ENCODE results near the gene TPMT. TPM values are rescaled to one million over a fixed set of nuclear protein-coding genes. Genes with fewer than 3 reads are reported as not detected.
"Not testable (repeated sequence)": the region's sequence is repeated elsewhere in the genome, so short reads cannot be mapped to it uniquely, and the experiment has no call there.

The TPMT gene
- total and polyA plus RNA-seq, 11 donors = 7.1 to 22.5 (median 13.7) TPM

GRCh38 chr6:18151801-18152200 is 3.1 kb downstream of the TPMT start:
- 74 to 81% (median 76%) methylated on average over 3 of the region's 3 CpGs for WGBS, 4 donors
- intact Hi-C loops (cut with DNase I) = loop anchor here in 2 of 10 donors (5.0 kb wide), 1 partner anchor 110 kb away; the partner anchor contains the start of gene DEK (in 2 of the 2)
- ATAC-seq = no peak
- Histone ChIP-seq H3K4me3 (no peak overlapping the region), H3K9me3 (no peaks in the 10 kb centered on the region), H3K36me3 (peaks cover 0 to 25% (median 17%) of the 10 kb centered on the region in 9 donors), H3K4me1 (peaks cover 0 to 32% (median 14%) of the 10 kb centered on the region in 12 donors), H3K27ac (no peak overlapping the region), H3K27me3 (no peaks in the 10 kb centered on the region)
- no peak for TF ChIP-seq POLR2A (IDR thresholded peaks at IDR 0.05)
- no peak for TF ChIP-seq CTCF (IDR thresholded peaks at IDR 0.05)
- DNase-seq = no peak

- WGBS, 4 donors = 96 to 99% (median 98%) methylated on average over 3 of the region's 3 CpGs
- H3K27me3 ChIP-seq, H3K4me3 ChIP-seq, DNase-seq, H3K9me3 ChIP-seq, ATAC-seq, H3K27ac ChIP-seq: not testable (repeated sequence)
- intact Hi-C loops (cut with DNase I) = loop anchor here in 2 of 10 donors (5.0 kb wide), 1 partner anchor 111 kb away; the partner anchor contains the start of gene DEK (in 2 of the 2)
- peaks cover 0 to 29% (median 19%) of the 10 kb centered on the region in 9 donors for H3K36me3 ChIP-seq
- H3K4me1 ChIP-seq = peaks cover 0 to 30% (median 13%) of the 10 kb centered on the region in 12 donors
These were observed 3.5 kb downstream of the TPMT start for GRCh38 chr6:18151391-18151790.

GRCh38 chr6:18148304-18149025 is 6.4 kb downstream of the TPMT start:
- Histone ChIP-seq H3K4me1 (peaks cover 0 to 17% (median under 1%) of the 10 kb centered on the region in 12 donors), H3K36me3 (peaks cover 0 to 55% (median 43%) of the 10 kb centered on the region in 9 donors), H3K4me3 (no peak overlapping the region), H3K27me3 (no peaks in the 10 kb centered on the region), H3K9me3 (no peaks in the 10 kb centered on the region), H3K27ac (no peak overlapping the region)
- intact Hi-C loops (cut with DNase I) = no loop called here
- no peak for DNase-seq
- ATAC-seq = no peak
- WGBS, 4 donors = 94 to 96% (median 95%) methylated on average over 5 of the region's 5 CpGs
- TF ChIP-seq POLR2A (IDR thresholded peaks at IDR 0.05) (no peak), CTCF (IDR thresholded peaks at IDR 0.05) (no peak)

- Histone ChIP-seq H3K4me1 (peaks cover 0 to 8% (median 0%) of the 10 kb centered on the region in 12 donors), H3K36me3 (peaks cover 0 to 64% (median 51%) of the 10 kb centered on the region in 9 donors), H3K9me3 (no peaks in the 10 kb centered on the region), H3K27ac (no peak overlapping the region), H3K27me3 (no peaks in the 10 kb centered on the region), H3K4me3 (no peak overlapping the region)
- DNase-seq (no peak), ATAC-seq (no peak)
- TF ChIP-seq CTCF (IDR thresholded peaks at IDR 0.05) (no peak), POLR2A (IDR thresholded peaks at IDR 0.05) (no peak)
- 96 to 99% (median 98%) methylated on average over 2 of the region's 2 CpGs for WGBS, 4 donors
- intact Hi-C loops (cut with DNase I) = no loop called here
These were observed 7.3 kb downstream of the TPMT start for GRCh38 chr6:18147616-18148015.
